SK-N-SH treated with all-trans-retinoic acid at 6 μM for 48 hours (cell line): ENCODE data around the gene LYPD4.

ENCODE experiments used
- ATAC-seq: fragments of 200-7000 bp; cut with Tn5 transposase; 3 replicates; pipeline ENCODE4 v1.9.1; 2020; ENCODE audit warnings: mild to moderate bottlenecking, moderate library complexity
- BACH2 ChIP-seq: fragments of 250-450 bp; sonication (Bioruptor Pico); IDR thresholded peaks from 2 replicates; pipeline ENCODE4 v1.9.0; 2021; ENCODE audit warnings: mild to moderate bottlenecking, borderline replicate concordance
- CREB5 ChIP-seq: fragments of 250-450 bp; sonication (Bioruptor Pico); IDR thresholded peaks from 2 replicates; pipeline ENCODE4 v1.5.1; 2020; ENCODE audit warnings: low read depth, mild to moderate bottlenecking, moderate library complexity
- CSRNP3 ChIP-seq: fragments of 250-450 bp; sonication (Bioruptor Pico); IDR thresholded peaks from 2 replicates; pipeline ENCODE4 v1.5.1; 2021; ENCODE audit warnings: mild to moderate bottlenecking, moderate library complexity
- ESRRG ChIP-seq: fragments of 250-450 bp; sonication (Bioruptor Pico); IDR thresholded peaks from 2 replicates; pipeline ENCODE4 v1.6.1; 2021; ENCODE audit warnings: mild to moderate bottlenecking
- GLIS3 ChIP-seq: fragments of 250-450 bp; sonication (Bioruptor Pico); IDR thresholded peaks from 2 replicates; pipeline ENCODE4 v1.5.0; 2020; ENCODE audit warnings: mild to moderate bottlenecking, moderate library complexity
- ISL1 ChIP-seq: fragments of 250-450 bp; sonication (Bioruptor Pico); IDR thresholded peaks from 2 replicates; pipeline ENCODE4 v2.1.2; 2022; ENCODE audit warnings: mild to moderate bottlenecking, moderate library complexity
- PATZ1 ChIP-seq: fragments of 250-450 bp; sonication (Bioruptor Pico); IDR thresholded peaks from 2 replicates; pipeline ENCODE4 v1.8.0; 2020; ENCODE audit warnings: mild to moderate bottlenecking, moderate library complexity, borderline replicate concordance
- POU6F1 ChIP-seq: fragments of 250-450 bp; sonication (Bioruptor Pico); IDR thresholded peaks from 2 replicates; pipeline ENCODE4 v1.8.0; 2021; ENCODE audit warnings: low read depth, mild to moderate bottlenecking, moderate library complexity, borderline replicate concordance
- RARB ChIP-seq: fragments of 250-450 bp; sonication (Bioruptor Pico); IDR thresholded peaks from 2 replicates; pipeline ENCODE4 v1.8.0; 2021; ENCODE audit warnings: mild to moderate bottlenecking, moderate library complexity
- SNAI2 ChIP-seq: fragments of 250-450 bp; sonication (Bioruptor Pico); IDR thresholded peaks from 2 replicates; pipeline ENCODE4 v1.5.0; 2020; ENCODE audit warnings: mild to moderate bottlenecking, moderate library complexity
- TOX ChIP-seq: fragments of 250-450 bp; sonication (Bioruptor Pico); IDR thresholded peaks from 2 replicates; pipeline ENCODE4 v1.8.0; 2021; ENCODE audit warnings: mild to moderate bottlenecking, moderate library complexity, borderline replicate concordance
- TSHZ2 ChIP-seq: fragments of 250-450 bp; sonication (Bioruptor Pico); IDR thresholded peaks from 2 replicates; pipeline ENCODE4 v1.5.0; 2020; ENCODE audit warnings: mild to moderate bottlenecking, moderate library complexity
- ZFP3 ChIP-seq: fragments of 250-450 bp; sonication (Bioruptor Pico); IDR thresholded peaks from 2 replicates; pipeline ENCODE4 v1.5.0; 2020; ENCODE audit warnings: mild to moderate bottlenecking, moderate library complexity
- ZFP30 ChIP-seq: fragments of 450-650 bp; formaldehyde crosslinking; IDR thresholded peaks from 2 replicates; pipeline ENCODE4 v1.5.0; 2022; ENCODE audit warnings: mild to moderate bottlenecking, moderate library complexity
- ZNF565 ChIP-seq: fragments of 450-650 bp; formaldehyde crosslinking; conservative IDR thresholded peaks from 2 replicates; pipeline ENCODE4 v1.5.0; 2020; ENCODE audit warnings: low read depth, mild to moderate bottlenecking, moderate library complexity
- ZNF70 ChIP-seq: fragments of 450-650 bp; formaldehyde crosslinking; IDR thresholded peaks from 2 replicates; pipeline ENCODE4 v1.5.0; 2020; ENCODE audit warnings: mild to moderate bottlenecking, moderate library complexity

The LYPD4 gene

GRCh38 chr19:41888926-41889325 lies 44.4 kb upstream of the LYPD4 start:
- ATAC-seq: no peak
- TF ChIP-seq SNAI2 (CRISPR knock-in tag) (no peak), ZNF70 (CRISPR knock-in tag) (no peak), ISL1 (CRISPR knock-in tag) (no peak)

GRCh38 chr19:41887711-41888382 lies 43.4 kb upstream of the LYPD4 start:
- no peak for TF ChIP-seq BACH2
- TF ChIP-seq PATZ1 (CRISPR knock-in tag): no peak
- TF ChIP-seq CREB5 (CRISPR knock-in tag): no peak
- TF ChIP-seq CSRNP3: no peak
- no peak for TF ChIP-seq TSHZ2
- no peak for TF ChIP-seq ESRRG (CRISPR knock-in tag)
- no peak for TF ChIP-seq GLIS3 (CRISPR knock-in tag)
- no peak for TF ChIP-seq RARB (CRISPR knock-in tag)
- no peak for TF ChIP-seq ZFP3
- no peak for TF ChIP-seq ZNF70 (CRISPR knock-in tag)
- no peak for TF ChIP-seq ZNF565 (CRISPR knock-in tag)
- no peak for ATAC-seq

GRCh38 chr19:41886761-41887710 lies 42.6 kb upstream of the LYPD4 start:
- TF ChIP-seq POU6F1 (CRISPR knock-in tag): no peak
- TF ChIP-seq ZFP3: no peak
- no peak for TF ChIP-seq ZFP30
- TF ChIP-seq TOX (CRISPR knock-in tag): no peak
- no peak for ATAC-seq
